PFSK-1 (cell line): ENCODE results near the gene AWAT2.

Experiments used
- FOXP2 ChIP-seq: optimal IDR thresholded peaks from 2 replicates; pipeline ENCODE3; 2011; ENCODE audit warnings: borderline replicate concordance, control low read depth, inconsistent platforms; ENCODE audit not compliant: insufficient read depth; ENCODE audit errors: extremely low read length, extremely low read depth
- POLR2AphosphoS5 ChIP-seq: IDR thresholded peaks from 2 replicates; pipeline ENCODE4 v1.6.1; 2012; ENCODE audit warnings: low read depth, mild to moderate bottlenecking, control low read depth, low read length, moderate library complexity
- REST ChIP-seq, 2 experiments: IDR thresholded peaks; 2 replicates each; pipeline versions ENCODE4 v1.6.1 to v1.8.0; 2011 to 2012; ENCODE audit warnings: low read depth in 2 of 2, low read length in 2 of 2, control low read depth in 1 of 2, inconsistent platforms in 1 of 2, mild to moderate bottlenecking in 1 of 2, moderate library complexity in 1 of 2; ENCODE audit not compliant: insufficient read depth in 1 of 2
- SIN3A ChIP-seq: IDR thresholded peaks from 2 replicates; pipeline ENCODE4 v1.6.1; 2012; ENCODE audit warnings: mild to moderate bottlenecking, low read length, moderate library complexity, borderline replicate concordance; ENCODE audit not compliant: insufficient read depth
- TAF1 ChIP-seq: IDR thresholded peaks from 2 replicates; pipeline ENCODE4 v1.6.1; 2012; ENCODE audit warnings: low read length, control low read depth, borderline replicate concordance; ENCODE audit not compliant: insufficient read depth

The AWAT2 gene

GRCh38 chrX:70049406-70049805 lies 332 bp downstream of the AWAT2 start:
- TF ChIP-seq SIN3A: no peak
- TF ChIP-seq TAF1: no peak
- TF ChIP-seq FOXP2: no peak
- TF ChIP-seq POLR2AphosphoS5: no peak

GRCh38 chrX:70046978-70047377 lies 2.8 kb downstream of the AWAT2 start:
- TF ChIP-seq TAF1 (no peak), SIN3A (no peak), POLR2AphosphoS5 (no peak), REST (IDR thresholded peaks at IDR 0.05; ENCODE audit: insufficient read depth in 1 of 2, low read depth in 2 of 2, low read length in 2 of 2) (no peak), FOXP2 (no peak)

GRCh38 chrX:70044541-70045245 lies 5.0 kb downstream of the AWAT2 start:
- TF ChIP-seq POLR2AphosphoS5 (no peak), REST (IDR thresholded peaks at IDR 0.05; ENCODE audit: insufficient read depth in 1 of 2, low read depth in 2 of 2, low read length in 2 of 2) (no peak), TAF1 (no peak), SIN3A (no peak), FOXP2 (no peak)

GRCh38 chrX:70043685-70044084 lies 6.1 kb downstream of the AWAT2 start:
- TF ChIP-seq TAF1 (no peak), SIN3A (no peak), POLR2AphosphoS5 (no peak), REST (IDR thresholded peaks at IDR 0.05; ENCODE audit: insufficient read depth in 1 of 2, low read depth in 2 of 2, low read length in 2 of 2) (no peak), FOXP2 (no peak)

GRCh38 chrX:70042399-70043371 lies 7.1 kb downstream of the AWAT2 start:
- TF ChIP-seq FOXP2 (no peak), REST (IDR thresholded peaks at IDR 0.05; ENCODE audit: insufficient read depth in 1 of 2, low read depth in 2 of 2, low read length in 2 of 2) (no peak), POLR2AphosphoS5 (no peak), TAF1 (no peak)
